Esophagus muscularis mucosa (tissue), 4 donors: Measurements from ENCODE around the gene ADAMTS17.

ENCODE experiments used
- EP300 ChIP-seq: sonication (generic); formaldehyde crosslinking; IDR thresholded peaks from one replicate; pipeline ENCODE4 v1.6.1; 2017; ENCODE audit warnings: antibody characterized with exemption
- POLR2AphosphoS5 ChIP-seq, 2 donors: sonication (generic); formaldehyde crosslinking; IDR thresholded peaks; one replicate each; pipeline ENCODE4 v1.6.1; 2017; ENCODE audit warnings: antibody characterized with exemption in 2 of 2
- TF ChIP-seq, protein P1 (sequence below), 3 experiments: fragments of 200-600 bp in 2 of 3; fragments of 450-650 bp in 1 of 3; sonication (generic) in 2 of 3; IDR thresholded peaks; one replicate each; pipeline ENCODE4 v1.5.1; 2017 to 2019; ENCODE audit warnings: antibody characterized with exemption in 3 of 3, mild to moderate bottlenecking in 2 of 3, moderate library complexity in 1 of 3

DNA sequence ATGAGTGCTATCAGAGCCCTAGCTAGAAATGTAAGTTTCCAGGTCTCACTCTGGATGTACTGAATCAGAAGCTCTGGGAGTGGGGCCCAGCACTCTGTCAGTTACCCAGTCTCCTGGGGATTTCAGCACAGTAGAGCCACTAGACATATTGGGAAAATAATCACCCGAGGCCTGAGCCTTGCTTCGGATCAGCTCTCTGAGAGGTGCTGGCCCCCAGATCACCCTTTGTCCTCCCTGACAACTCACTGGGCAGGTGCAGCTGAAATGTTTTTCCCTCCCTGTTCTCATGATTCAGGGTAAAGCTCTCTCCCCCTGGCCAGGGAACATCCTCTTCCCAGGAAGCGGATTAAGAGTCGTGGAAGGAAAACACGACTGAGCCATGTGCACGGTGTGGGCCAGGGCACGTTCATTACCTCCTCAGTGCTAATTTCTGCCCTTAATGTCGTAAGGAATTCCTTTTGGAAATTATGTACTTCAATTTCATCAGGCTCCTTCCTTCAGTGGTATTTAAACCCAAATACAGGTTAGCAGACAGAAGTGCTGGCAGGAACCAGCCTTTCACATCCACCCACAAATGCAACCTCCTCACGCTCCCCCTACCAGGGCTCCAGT, 311.8 kb downstream of the ADAMTS17 start:
- TF ChIP-seq, protein P1, sequence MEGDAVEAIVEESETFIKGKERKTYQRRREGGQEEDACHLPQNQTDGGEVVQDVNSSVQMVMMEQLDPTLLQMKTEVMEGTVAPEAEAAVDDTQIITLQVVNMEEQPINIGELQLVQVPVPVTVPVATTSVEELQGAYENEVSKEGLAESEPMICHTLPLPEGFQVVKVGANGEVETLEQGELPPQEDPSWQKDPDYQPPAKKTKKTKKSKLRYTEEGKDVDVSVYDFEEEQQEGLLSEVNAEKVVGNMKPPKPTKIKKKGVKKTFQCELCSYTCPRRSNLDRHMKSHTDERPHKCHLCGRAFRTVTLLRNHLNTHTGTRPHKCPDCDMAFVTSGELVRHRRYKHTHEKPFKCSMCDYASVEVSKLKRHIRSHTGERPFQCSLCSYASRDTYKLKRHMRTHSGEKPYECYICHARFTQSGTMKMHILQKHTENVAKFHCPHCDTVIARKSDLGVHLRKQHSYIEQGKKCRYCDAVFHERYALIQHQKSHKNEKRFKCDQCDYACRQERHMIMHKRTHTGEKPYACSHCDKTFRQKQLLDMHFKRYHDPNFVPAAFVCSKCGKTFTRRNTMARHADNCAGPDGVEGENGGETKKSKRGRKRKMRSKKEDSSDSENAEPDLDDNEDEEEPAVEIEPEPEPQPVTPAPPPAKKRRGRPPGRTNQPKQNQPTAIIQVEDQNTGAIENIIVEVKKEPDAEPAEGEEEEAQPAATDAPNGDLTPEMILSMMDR (IDR thresholded peaks at IDR 0.05): no peak
- TF ChIP-seq POLR2AphosphoS5 (IDR thresholded peaks at IDR 0.05) (no peak), EP300 (no peak)
